ENCODE results near the gene TEX12. TPM values are rescaled to one million over a fixed set of nuclear protein-coding genes. Genes with fewer than 3 reads are reported as not detected.
A peak's percentile ranks its signal among the peaks of the same experiment; 100 is the strongest.

Gene TEX12
- total RNA-seq, 2 experiments from 2014 or later: not detected

- ChIA-PET POLR2A (interaction anchor here (0.5 kb wide), 1 partner anchor 678 kb away, joined by 3 read pairs; no protein-coding TSS in a partner anchor), CTCF (interaction anchor here (0.6 to 4.7 kb wide), 10 partner anchors 10 to 243 kb away, joined by 3 to 29 read pairs (median 4); no protein-coding TSS in a partner anchor)
- Mint-ChIP-seq H3K4me1 (ENCODE audit: low read depth) (peaks cover 9% of the 10 kb centered on the region), H3K36me3 (ENCODE audit: low read depth) (no peaks in the 10 kb centered on the region), H3K9me3 (no peaks in the 10 kb centered on the region), H3K4me3 (peak within 1 kb of the TSS; percentile 51), H3K27me3 (peaks cover 22% of the 10 kb centered on the region), H3K27ac (no peak within 1 kb of the TSS)
- intact Hi-C loops (cut with micrococcal nuclease): loop anchor here (5.0 kb wide), 1 partner anchor 63 kb away; no protein-coding TSS in a partner anchor
- DNase-seq: peak; percentile 72
- peak; percentile 89 for ATAC-seq
- TF ChIP-seq CTCF (IDR thresholded peaks at IDR 0.05): peak; percentile 93
These were observed 7.8 kb downstream of the TEX12 start, which contains the start of gene BCO2 for GRCh38 chr11:112174789-112175598. TSS of gene BCO2 (plus strand) at chr11:112175512. CDS start at chr11:112175602, 90 bp downstream.

GRCh38 chr11:112175599-112175952 lies 8.4 kb downstream of the TEX12 start:
- ATAC-seq (no peak), DNase-seq (no peak)
- Mint-ChIP-seq H3K4me1 (ENCODE audit: low read depth) (peaks cover 9% of the 10 kb centered on the region), H3K4me3 (peak overlapping the region; percentile 51), H3K9me3 (no peaks in the 10 kb centered on the region), H3K36me3 (ENCODE audit: low read depth) (no peaks in the 10 kb centered on the region), H3K27ac (no peak overlapping the region), H3K27me3 (peaks cover 22% of the 10 kb centered on the region)
- ChIA-PET CTCF (interaction anchor here (0.6 to 4.7 kb wide), 10 partner anchors 11 to 244 kb away, joined by 3 to 29 read pairs (median 4); no protein-coding TSS in a partner anchor), POLR2A (interaction anchor here (0.5 kb wide), 1 partner anchor 679 kb away, joined by 3 read pairs; no protein-coding TSS in a partner anchor)
- intact Hi-C loops (cut with micrococcal nuclease): loop anchor here (5.0 kb wide), 1 partner anchor 63 kb away; no protein-coding TSS in a partner anchor
- TF ChIP-seq CTCF (IDR thresholded peaks at IDR 0.05): no peak

- Mint-ChIP-seq H3K4me3 (no peak overlapping the region), H3K4me1 (ENCODE audit: low read depth) (peaks cover 9% of the 10 kb centered on the region), H3K9me3 (no peaks in the 10 kb centered on the region), H3K27ac (no peak overlapping the region), H3K27me3 (peaks cover 22% of the 10 kb centered on the region), H3K36me3 (ENCODE audit: low read depth) (peaks cover 1% of the 10 kb centered on the region)
- no peak for DNase-seq
- ChIA-PET POLR2A (no interaction called here), CTCF (interaction anchor here (0.9 to 4.7 kb wide), 7 partner anchors 29 to 244 kb away, joined by 3 to 29 read pairs (median 4); no protein-coding TSS in a partner anchor)
- no peak for TF ChIP-seq CTCF (IDR thresholded peaks at IDR 0.05)
- intact Hi-C loops (cut with micrococcal nuclease): loop anchor here (5.0 kb wide), 1 partner anchor 64 kb away; no protein-coding TSS in a partner anchor
- no peak for ATAC-seq
These were observed 8.9 kb downstream of the TEX12 start for GRCh38 chr11:112176077-112176476.

GRCh38 chr11:112177589-112177988 lies 10.4 kb downstream of the TEX12 start:
- Mint-ChIP-seq H3K9me3 (no peaks in the 10 kb centered on the region), H3K27me3 (peaks cover 22% of the 10 kb centered on the region), H3K36me3 (ENCODE audit: low read depth) (peaks cover 1% of the 10 kb centered on the region), H3K27ac (no peak overlapping the region), H3K4me1 (ENCODE audit: low read depth) (peaks cover 9% of the 10 kb centered on the region), H3K4me3 (no peak overlapping the region)
- intact Hi-C loops (cut with micrococcal nuclease): loop anchor here (5.0 kb wide), 1 partner anchor 65 kb away; no protein-coding TSS in a partner anchor
- CTCF ChIA-PET: interaction anchor here (1.6 to 4.7 kb wide), 2 partner anchors 63 to 103 kb away, joined by 4 to 29 read pairs; no protein-coding TSS in a partner anchor
- DNase-seq (no peak), ATAC-seq (no peak)
- no peak for TF ChIP-seq CTCF (IDR thresholded peaks at IDR 0.05)
- POLR2A ChIA-PET: no interaction called here

Measured in activated CD8-positive, alpha-beta T cell treated with anti-CD3 and anti-CD28 coated beads for 36 hours (primary cell).